Skeletal muscle tissue (tissue), 4 donors: ENCODE results near the gene PHACTR1. TPM values are rescaled to one million over a fixed set of nuclear protein-coding genes. Genes with fewer than 3 reads are reported as not detected.
"Not testable (repeated sequence)": the region's sequence is repeated elsewhere in the genome, so short reads cannot be mapped to it uniquely, and the experiment has no call there.

Experiments used
- H3K27ac ChIP-seq: one replicate; pipeline ENCODE4 v1.7.0; 2013; ENCODE audit warnings: mild to moderate bottlenecking, low read depth, low read length, inconsistent platforms
- H3K27me3 ChIP-seq, 3 donors: one replicate each; pipeline ENCODE4 v1.7.0; 2013; ENCODE audit warnings: low read length in 3 of 3; ENCODE audit not compliant: control insufficient read depth in 3 of 3, insufficient read depth in 3 of 3
- H3K36me3 ChIP-seq, 3 donors: one replicate each; pipeline ENCODE4 v1.7.0; 2013; ENCODE audit warnings: low read length in 3 of 3; ENCODE audit not compliant: control insufficient read depth in 3 of 3, insufficient read depth in 3 of 3
- H3K4me1 ChIP-seq, 3 donors: one replicate each; pipeline ENCODE4 v1.7.0; 2013; ENCODE audit warnings: low read length in 3 of 3, mild to moderate bottlenecking in 3 of 3; ENCODE audit not compliant: control insufficient read depth in 3 of 3, insufficient read depth in 3 of 3
- H3K4me3 ChIP-seq, 3 donors: one replicate each; pipeline ENCODE4 v1.7.0; 2013; ENCODE audit warnings: low read length in 3 of 3
- H3K9ac ChIP-seq, 3 donors: one replicate each; pipeline ENCODE4 v1.7.0; 2013; ENCODE audit warnings: low read length in 3 of 3, mild to moderate bottlenecking in 3 of 3, moderate library complexity in 2 of 3, low read depth in 1 of 3
- H3K9me3 ChIP-seq, 3 donors: one replicate each; pipeline ENCODE4 v1.7.0; 2013; ENCODE audit warnings: low read length in 3 of 3; ENCODE audit not compliant: control insufficient read depth in 3 of 3
- total RNA-seq: library from RNA; depleted of rRNA; stranded (reverse); fragments of >200 nt; gene quantifications from one replicate; pipeline ENCODE4 v1.2.3, GENCODE V29; 2014
- donor health status: Osteomylitis.

The PHACTR1 gene
- total RNA-seq, 1 donor from 2014 or later: 5.7 TPM

- Histone ChIP-seq H3K4me3 (no peak overlapping the region), H3K4me1 (no peaks in the 10 kb centered on the region), H3K9ac (no peak overlapping the region), H3K9me3 (no peaks in the 10 kb centered on the region), H3K27ac (no peak overlapping the region), H3K36me3 (no peaks in the 10 kb centered on the region), H3K27me3 (peaks cover 0 to 7% (median 0%) of the 10 kb centered on the region in 3 donors)
Measured at GRCh38 chr6:12761376-12762115, 45.0 kb downstream of the PHACTR1 start.

- H3K27ac ChIP-seq, H3K9me3 ChIP-seq, H3K4me1 ChIP-seq, H3K27me3 ChIP-seq, H3K36me3 ChIP-seq, H3K4me3 ChIP-seq, H3K9ac ChIP-seq: not testable (repeated sequence)
Measured at GRCh38 chr6:12762731-12763434, 46.3 kb downstream of the PHACTR1 start.

GRCh38 chr6:12766365-12766764 lies 49.8 kb downstream of the PHACTR1 start:
- no peak overlapping the region for H3K4me3 ChIP-seq
- no peaks in the 10 kb centered on the region for H3K9me3 ChIP-seq
- H3K9ac ChIP-seq: no peak overlapping the region
- no peaks in the 10 kb centered on the region for H3K27me3 ChIP-seq
- H3K36me3 ChIP-seq: no peaks in the 10 kb centered on the region
- no peaks in the 10 kb centered on the region for H3K4me1 ChIP-seq
- no peak overlapping the region for H3K27ac ChIP-seq

GRCh38 chr6:12767016-12767415 lies 50.4 kb downstream of the PHACTR1 start:
- no peaks in the 10 kb centered on the region for H3K4me1 ChIP-seq
- no peaks in the 10 kb centered on the region for H3K36me3 ChIP-seq
- H3K27me3 ChIP-seq: no peaks in the 10 kb centered on the region
- no peak overlapping the region for H3K9ac ChIP-seq
- no peaks in the 10 kb centered on the region for H3K9me3 ChIP-seq
- H3K27ac ChIP-seq: no peak overlapping the region
- H3K4me3 ChIP-seq: no peak overlapping the region

GRCh38 chr6:12769556-12770256 lies 53.1 kb downstream of the PHACTR1 start:
- H3K27me3 ChIP-seq: no peaks in the 10 kb centered on the region
- H3K9ac ChIP-seq: no peak overlapping the region
- no peaks in the 10 kb centered on the region for H3K9me3 ChIP-seq
- H3K27ac ChIP-seq: no peak overlapping the region
- no peaks in the 10 kb centered on the region for H3K4me1 ChIP-seq
- no peak overlapping the region for H3K4me3 ChIP-seq
- no peaks in the 10 kb centered on the region for H3K36me3 ChIP-seq

- Histone ChIP-seq H3K4me1 (no peaks in the 10 kb centered on the region), H3K4me3 (no peak overlapping the region), H3K36me3 (no peaks in the 10 kb centered on the region), H3K27ac (no peak overlapping the region), H3K27me3 (no peaks in the 10 kb centered on the region), H3K9ac (no peak overlapping the region), H3K9me3 (no peaks in the 10 kb centered on the region)
Measured at GRCh38 chr6:12772416-12772815, 55.8 kb downstream of the PHACTR1 start.

GRCh38 chr6:12776291-12776690 lies 59.7 kb downstream of the PHACTR1 start:
- Histone ChIP-seq H3K4me3 (no peak overlapping the region), H3K36me3 (no peaks in the 10 kb centered on the region), H3K27ac (no peak overlapping the region), H3K4me1 (no peaks in the 10 kb centered on the region), H3K9me3 (no peaks in the 10 kb centered on the region), H3K27me3 (no peaks in the 10 kb centered on the region), H3K9ac (no peak overlapping the region)

GRCh38 chr6:12779772-12780171 lies 63.2 kb downstream of the PHACTR1 start:
- Histone ChIP-seq H3K4me1 (no peaks in the 10 kb centered on the region), H3K27me3 (no peaks in the 10 kb centered on the region), H3K36me3 (no peaks in the 10 kb centered on the region), H3K9ac (no peak overlapping the region), H3K9me3 (no peaks in the 10 kb centered on the region), H3K4me3 (no peak overlapping the region), H3K27ac (no peak overlapping the region)

GRCh38 chr6:12782136-12782535 lies 65.6 kb downstream of the PHACTR1 start:
- H3K27me3 ChIP-seq: no peaks in the 10 kb centered on the region
- no peak overlapping the region for H3K9ac ChIP-seq
- H3K4me1 ChIP-seq: no peaks in the 10 kb centered on the region
- no peaks in the 10 kb centered on the region for H3K9me3 ChIP-seq
- no peaks in the 10 kb centered on the region for H3K36me3 ChIP-seq
- H3K27ac ChIP-seq: no peak overlapping the region
- no peak overlapping the region for H3K4me3 ChIP-seq

GRCh38 chr6:12785301-12785700 lies 68.7 kb downstream of the PHACTR1 start:
- Histone ChIP-seq H3K27ac (no peak overlapping the region), H3K4me3 (no peak overlapping the region), H3K36me3 (no peaks in the 10 kb centered on the region), H3K4me1 (no peaks in the 10 kb centered on the region), H3K27me3 (no peaks in the 10 kb centered on the region), H3K9me3 (no peaks in the 10 kb centered on the region), H3K9ac (no peak overlapping the region)
